Activated effector memory CD4-positive, alpha-beta T cell treated with anti-CD3 and anti-CD28 coated beads, Interleukin-2, amount 50 U/mL, for 16 hours (primary cell): ENCODE measurements around the gene DCBLD1.
A peak's percentile ranks its signal among the peaks of the same experiment; 100 is the strongest.

Experiments
- DNase-seq: peaks from one replicate; pipeline ENCODE4 v3.0.0-alpha.2; 2020

The DCBLD1 gene

DNA sequence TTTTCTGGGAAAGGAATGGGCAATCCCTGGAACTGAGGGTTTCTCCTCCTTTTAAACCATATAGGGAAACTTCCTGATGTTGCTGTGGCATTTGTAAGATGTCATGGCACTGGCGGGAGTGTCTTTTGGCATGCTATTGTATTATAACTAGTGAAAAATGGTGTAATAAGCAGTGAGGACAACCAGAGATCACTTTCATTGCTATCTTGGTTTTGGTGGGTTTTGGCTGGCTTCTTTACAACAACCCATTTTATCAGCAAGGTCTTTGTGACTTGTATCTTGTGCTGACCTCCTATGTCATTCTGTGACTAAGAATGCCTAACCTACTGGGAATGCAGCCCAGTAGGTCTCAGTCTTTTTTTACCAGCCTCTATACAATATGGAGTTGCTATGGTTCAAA, 9.1 kb upstream of the DCBLD1 start:
- DNase-seq: no peak

DNA sequence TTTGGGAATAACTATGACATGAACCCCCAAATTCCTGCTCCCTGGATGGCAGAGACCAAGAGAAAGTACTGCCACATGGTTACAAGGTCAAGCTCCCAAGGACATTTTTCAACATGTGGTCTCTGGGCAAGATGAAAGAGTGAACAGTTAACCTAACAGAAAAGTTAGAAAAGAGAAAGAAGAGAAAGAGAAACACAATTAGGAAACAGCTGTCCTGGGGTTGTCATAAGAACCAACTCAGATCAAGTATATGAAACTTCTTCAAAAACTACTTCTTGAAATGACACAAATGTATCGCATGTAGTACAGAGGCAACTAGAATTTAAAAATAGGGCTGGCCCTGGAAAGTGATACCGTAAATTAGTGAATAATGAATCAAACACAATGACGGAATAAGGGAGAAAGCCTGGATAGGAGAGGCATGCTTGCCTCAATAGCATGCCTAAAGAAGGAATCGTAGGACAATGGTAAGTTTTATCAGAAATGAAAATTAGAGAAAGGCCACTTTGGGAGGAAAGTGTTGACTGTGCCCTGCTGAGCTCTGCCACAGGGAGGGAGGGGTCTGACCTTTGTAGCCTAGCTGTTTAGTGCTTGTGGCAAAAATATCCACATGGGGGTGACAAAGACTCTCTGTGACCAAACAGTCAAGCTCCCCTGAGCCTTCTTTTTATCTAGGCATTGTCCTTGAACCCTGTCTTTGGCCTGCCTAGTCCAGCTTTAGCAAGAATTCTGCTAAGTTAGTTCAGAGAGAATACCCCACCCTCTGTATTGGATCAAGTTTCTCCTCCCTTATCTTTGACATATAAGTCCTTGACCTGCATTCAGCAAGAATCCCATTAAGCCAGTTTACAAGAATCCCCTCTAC, 4.3 kb upstream of the DCBLD1 start:
- DNase-seq: no peak

DNA sequence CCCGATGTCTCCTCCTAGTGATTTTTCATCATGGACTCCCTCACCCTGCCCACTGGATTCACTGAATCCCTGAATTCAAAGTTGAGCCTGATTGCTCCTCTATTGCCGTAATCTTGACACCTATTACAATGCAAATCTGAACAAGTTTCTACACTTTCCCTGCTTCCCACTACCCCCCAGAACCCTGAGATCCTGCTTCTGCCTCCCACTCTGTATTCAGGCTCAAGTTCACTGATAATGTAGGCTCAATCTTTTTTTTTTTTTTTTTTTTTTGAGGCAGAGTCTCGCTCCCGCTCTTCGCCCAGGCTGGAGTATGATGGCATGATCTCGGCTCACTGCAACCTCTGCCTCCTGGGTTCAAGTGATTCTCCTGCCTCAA, 3.6 kb upstream of the DCBLD1 start:
- DNase-seq: no peak

DNA sequence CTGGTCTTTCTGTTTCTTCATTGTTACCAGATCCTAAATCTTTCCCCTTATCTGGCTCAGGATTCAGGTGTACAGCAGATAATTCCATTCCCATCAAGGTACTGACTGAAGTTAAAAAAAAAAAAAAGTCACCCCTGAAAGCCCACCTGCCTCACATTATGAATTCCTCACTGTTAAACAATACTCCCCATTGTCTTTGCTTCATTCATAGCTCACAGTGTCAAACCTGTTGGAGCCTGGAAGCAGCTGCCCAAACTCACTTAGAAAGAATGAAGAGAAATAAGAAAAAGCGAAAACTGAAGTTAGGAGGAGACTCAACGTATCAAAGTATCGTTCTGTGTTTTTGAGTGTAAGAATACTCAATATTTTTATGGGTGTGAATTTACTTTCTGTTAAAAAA, 1.8 kb upstream of the DCBLD1 start:
- no peak for DNase-seq

DNA sequence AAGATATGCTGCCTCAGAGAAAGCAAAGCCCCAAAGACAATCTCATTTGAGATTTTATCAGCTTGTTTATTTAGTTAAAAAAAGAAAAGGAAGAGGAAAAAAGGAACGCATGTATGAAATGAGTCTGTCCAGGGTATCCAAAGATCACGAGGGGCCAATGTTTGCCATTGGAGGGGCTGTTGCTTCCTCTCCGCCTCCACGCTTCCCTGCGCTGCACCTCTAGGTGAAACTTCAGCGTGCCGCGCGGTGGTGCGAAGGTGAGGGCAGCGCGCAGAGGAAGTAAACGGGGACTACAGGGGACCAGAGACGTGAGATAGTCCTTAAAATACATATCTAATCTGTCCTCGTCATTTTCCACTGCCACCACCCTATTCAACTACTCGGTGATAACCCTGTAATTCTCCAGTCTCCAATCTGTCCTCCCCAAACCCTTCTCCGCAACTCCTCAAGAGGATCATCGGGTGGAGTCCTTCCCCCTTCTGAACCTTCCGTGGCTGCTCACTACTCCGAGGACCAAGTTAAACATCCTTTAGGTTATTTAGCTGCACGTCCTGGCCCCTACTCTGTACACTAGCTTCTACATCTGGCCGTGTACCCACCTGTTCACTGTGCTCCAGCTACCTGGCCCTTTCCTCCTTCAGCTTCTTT, 1.1 kb upstream of the DCBLD1 start:
- peak; percentile 67 for DNase-seq

DNA sequence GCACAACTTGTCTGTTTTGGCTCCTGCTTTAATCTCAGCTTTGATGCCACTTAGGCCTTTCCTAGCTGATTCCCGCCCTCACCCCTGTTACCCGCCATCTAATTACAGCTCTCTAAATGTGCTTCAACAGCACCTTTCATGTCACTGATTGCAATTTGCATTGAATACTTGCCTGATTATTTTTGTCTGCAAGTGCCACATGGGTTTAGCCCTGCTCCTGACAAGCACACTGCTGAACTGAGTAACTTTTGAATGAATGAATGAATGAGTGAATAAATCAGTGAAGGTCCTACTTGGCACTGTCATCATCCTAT, 591 bp upstream of the DCBLD1 start:
- no peak for DNase-seq

DNA sequence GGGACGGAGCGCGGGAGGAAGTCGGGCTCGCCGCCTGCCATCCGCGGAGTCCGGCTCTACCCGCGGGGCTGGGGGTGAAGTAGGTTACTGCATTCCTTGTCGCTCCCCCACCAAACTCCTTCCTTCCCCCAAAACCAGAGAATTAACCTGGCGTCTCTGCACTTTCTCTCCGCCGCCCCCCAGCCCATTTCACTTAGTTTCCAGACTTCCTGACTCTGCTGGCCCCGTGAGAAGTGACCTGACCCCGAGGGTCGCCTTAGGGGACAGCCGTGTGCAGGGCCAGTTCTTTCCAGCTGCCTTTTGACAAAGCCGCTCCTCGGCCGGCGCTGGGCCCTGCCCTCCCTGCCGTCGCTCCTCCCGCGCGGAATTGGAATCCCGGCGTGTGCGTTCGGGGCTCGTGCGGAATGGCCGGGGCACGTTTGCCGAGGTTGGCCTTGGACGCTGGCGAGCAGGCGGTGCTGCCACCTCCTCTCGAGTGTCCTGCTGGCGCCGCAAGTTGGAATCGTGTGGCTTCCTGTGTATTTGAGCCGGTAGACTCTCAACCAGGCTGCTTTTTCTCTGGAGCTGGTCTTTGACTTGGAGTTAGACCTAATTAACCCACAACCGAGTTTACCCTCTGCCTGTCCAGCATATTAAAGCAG, 650 bp downstream of the DCBLD1 start:
- DNase-seq: peak; percentile 66

DNA sequence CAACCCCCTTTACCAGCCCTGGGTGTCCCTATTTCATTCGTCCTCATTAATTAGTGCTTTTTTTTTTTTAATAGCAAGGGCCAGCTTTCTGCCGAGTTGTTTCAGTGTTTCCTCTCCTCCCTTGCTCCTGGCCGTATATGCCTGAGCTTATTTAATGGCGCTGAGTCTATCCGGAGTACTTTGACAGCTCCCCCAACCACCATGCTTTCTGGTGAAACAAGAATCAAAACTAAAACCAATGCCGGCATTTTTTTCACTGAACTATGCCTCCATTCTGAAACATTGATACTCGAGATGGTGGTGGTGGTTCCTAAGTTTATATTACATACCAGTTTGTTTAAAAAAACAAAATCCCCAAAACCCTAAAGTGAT, 1.2 kb downstream of the DCBLD1 start:
- DNase-seq: no peak

DNA sequence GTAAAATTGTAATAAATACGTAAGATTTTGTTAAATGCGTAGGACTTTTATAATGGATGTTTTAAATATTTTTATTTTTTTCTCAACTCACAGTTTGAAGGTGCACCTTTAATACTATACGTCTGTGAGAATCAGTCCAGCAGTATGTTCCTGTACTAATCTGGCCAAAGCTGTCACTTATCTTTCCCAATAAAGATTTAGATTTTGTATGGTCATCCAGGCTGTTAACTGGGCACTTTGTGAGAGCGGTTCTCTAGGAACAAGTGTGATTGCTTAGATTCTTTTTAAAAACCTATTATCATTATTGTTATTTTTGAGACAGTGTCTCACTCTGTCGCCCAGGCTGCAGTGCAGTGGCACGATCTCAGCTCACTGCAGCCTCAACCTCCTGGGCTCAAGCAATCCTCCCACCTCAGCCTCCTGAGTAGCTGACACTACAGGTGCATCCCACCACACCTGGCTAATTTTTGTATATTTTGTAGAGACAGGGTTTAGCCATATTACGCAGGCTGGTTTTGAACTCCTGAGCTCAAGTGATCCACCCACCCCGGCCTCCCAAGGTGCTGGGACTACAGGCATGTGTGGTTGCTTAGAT, 1.7 kb downstream of the DCBLD1 start:
- no peak for DNase-seq

DNA sequence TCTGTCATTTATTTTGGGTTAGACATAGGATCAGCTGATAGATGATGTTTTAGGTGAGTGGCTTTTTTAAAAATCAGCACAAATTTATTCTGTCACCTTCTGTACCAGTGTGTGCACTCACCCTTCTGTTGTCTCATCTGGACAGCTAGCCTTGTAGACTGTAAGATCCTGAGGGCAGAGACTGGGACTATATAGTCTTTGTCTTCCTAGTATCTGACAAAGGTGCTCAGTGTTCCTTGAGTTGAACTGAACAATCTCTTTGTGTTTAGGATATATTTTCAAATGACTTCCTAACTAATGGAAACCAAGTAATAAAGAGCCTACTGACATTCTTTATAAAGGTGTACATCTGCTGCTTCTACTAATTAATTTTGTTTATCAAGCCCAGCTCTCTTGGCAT, 3.0 kb downstream of the DCBLD1 start:
- no peak for DNase-seq

DNA sequence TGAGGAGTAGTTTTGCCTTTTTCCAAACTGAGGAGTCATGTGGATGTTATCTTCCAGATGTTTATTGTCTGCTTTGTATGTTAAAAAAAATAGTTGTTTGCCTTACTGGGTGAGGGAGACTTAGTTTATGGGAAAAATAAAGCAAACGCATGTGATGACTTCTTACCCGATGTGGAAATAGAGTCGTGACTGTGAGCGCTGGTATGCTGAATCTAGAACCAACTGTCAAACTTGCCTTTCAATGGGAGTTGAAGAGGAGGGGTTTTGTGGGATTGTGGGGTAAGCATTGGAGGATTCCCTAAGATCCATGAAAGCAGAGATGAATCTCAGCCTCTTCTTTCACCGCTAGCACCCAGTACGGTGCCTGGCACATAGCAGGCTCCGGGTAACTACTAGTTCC, 5.3 kb downstream of the DCBLD1 start:
- DNase-seq: no peak

DNA sequence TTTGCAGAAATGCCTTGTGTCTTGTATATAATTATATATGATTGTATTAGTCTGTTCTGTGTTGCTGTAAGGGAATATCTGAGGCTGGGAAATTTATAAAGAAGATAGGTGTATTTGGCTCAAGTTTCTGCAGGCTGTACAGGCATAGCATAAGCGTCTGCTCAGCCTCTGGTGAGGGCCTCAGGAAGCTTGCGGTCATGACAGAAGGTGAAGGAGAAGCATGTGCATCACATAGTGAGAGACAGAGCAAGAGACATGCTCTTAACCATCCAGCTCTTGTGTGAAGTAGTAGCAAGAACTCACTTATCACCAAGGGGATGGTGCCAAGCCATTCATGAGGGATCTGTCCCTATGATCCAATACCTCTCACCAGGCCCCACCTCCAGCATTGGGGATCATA, 6.5 kb downstream of the DCBLD1 start:
- no peak for DNase-seq

DNA sequence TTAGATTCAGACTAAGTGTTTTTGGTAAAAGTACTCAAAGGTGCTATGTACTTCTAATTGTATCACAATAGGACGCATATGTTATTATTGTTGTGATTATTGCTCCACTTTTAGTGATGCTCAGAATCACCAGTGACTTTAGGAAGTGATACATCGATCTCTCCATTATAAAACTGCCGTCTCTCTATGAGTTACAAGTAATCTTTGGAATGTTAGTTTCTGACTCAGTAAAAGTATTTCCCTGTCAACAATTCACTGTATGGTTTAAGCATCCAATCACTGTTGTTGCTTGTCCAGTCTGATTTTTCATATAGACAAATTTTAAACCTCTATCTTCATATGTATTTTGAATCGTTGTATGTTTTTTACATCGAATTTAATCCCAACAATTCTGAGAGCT, 9.4 kb downstream of the DCBLD1 start:
- DNase-seq: no peak

DNA sequence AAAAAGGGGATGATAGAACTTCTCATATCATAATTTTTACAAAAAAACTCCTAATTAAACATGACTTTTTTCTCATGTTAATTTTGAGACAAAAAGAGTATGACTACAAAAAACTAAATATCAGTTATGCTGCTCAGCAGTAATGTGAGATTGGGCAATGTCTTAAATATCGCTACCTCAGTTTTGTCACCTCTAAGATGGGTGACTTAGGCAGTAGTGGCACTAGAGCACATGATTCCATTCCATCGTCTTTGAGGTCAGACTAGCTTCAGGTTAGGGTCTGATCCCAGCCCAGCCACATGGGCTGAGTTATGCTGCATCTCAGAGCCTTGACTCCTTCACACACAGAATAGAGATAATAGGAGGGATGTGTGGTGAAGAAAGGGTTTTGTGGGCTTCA, 11.0 kb downstream of the DCBLD1 start:
- DNase-seq: no peak

DNA sequence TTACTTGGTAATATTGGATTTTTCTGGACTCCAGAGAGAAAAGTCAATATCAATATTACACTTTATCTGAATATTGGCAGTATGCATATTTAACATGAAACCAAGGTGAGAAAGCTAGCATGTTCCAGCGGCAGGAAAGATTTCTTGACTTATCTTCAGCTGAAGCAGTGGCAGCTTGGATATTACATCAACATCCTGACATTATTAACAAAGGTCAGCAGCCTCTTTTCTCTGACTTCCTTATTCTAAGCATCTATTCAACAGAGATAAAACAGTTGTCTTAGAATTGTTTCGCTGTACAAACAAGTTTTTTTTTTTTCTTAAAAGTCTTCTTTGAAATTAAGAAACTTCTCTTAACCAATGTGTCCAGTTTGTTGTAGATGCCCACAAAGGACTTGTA, 11.8 kb downstream of the DCBLD1 start:
- DNase-seq: no peak

DNA sequence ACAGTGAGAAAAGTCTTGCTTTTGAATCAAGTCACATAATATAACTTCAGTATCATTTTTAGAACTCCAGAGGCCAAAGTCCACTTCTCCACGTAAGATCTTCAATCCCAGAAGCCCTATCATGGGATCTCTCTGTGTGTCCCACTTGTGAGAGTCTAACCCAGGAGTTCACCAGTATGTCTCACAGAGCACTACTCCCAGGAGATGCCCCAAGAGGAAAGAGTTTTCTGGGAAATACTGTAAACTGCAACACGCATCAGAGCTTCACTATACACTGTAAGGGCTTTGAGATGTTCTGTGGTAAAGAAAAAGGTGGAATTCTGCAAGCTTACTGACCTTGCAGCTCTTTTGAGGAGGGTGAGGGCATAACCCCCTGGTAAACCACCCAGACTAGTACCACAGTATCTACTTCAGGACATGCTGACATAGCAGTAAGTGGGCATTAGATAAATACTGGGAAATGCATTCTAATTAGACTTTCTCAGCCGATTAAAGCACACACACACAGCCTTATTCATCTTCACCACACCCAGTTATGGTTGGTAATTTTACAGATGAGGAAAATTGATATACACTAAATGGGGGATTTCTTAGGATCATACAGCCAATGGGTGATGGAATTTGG, 12.3 kb downstream of the DCBLD1 start:
- no peak for DNase-seq

DNA sequence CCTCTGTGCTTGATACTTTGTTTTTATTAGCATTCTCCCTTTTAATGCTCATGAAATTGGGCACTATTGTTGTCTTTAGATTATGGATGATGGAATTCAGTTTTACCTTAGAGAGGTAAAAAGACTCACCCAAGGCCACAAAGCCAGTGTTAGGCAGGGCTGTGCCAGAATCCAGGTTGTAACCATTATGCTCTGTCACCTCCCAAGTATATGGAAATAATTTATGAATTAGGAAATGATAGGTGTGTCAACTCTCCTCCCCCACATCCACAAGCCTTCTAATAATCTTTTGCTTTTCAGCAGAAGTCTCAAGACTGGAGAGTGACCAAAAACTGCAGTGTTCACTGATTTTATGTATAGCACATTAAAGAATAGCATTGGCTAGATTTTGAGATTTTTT, 13.0 kb downstream of the DCBLD1 start:
- DNase-seq: no peak

DNA sequence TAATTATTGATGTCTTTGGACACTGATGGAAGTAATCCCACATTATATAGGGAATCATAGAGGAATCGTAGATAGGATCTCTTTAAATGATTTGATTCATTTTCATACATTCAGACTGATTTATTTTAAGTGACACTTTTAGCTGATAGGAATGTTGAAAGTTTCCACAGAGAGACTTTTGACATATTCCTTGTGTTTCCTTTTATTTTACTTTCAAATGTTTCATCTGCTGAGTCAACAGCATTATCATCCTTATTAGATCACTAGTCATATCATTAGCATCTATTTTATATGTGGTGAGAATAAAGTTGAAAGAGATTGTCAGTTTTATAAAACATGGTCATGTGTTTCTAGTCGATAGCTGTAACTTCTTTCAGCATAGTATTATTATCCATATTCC, 13.4 kb downstream of the DCBLD1 start:
- no peak for DNase-seq

DNA sequence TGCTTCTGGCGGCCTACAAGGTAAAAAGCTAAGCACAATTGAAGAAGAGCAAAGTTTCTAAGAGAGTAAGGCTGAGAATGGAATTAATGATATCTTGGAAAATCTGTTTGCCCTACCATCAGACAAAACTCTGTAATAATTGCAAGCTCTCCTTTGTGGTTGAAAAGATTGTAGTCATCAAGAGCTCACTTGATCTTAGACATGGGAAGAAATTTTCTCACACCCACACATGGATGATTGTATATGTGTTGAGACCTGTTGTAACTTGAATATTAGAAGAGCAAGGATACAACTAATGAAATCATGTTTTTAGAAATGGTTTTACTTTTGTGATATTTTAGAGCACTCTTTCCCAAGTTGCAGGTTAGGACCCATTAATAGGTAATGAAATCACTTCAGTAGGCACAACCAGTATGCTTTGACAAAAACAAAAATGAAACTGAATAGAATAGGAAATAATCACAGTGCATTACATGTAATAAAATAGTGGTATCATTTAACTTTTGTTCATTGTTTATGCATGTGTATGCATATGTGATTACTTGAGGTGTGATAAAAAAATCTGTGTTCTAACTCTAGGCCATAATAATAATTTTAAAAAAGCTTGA, 14.0 kb downstream of the DCBLD1 start:
- DNase-seq: no peak

DNA sequence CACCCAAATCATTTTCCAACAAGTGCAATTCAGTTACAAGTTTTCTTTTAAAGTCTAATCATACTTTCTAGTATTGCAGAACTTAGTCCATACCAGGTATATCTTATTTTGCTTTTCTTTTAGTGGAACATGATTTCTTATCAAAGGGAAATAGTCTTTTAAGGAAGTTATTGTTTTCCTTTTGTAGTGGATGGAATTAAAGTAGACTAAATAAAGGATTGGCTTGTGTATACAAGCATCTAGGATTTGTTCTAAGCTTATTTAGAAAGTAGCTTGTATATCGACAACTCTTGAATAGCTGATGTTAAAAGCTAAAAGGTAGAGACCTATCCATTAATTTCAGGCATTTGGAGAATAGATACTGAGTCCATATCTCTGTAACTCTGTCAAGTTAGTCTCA, 14.8 kb downstream of the DCBLD1 start:
- no peak for DNase-seq

DNA sequence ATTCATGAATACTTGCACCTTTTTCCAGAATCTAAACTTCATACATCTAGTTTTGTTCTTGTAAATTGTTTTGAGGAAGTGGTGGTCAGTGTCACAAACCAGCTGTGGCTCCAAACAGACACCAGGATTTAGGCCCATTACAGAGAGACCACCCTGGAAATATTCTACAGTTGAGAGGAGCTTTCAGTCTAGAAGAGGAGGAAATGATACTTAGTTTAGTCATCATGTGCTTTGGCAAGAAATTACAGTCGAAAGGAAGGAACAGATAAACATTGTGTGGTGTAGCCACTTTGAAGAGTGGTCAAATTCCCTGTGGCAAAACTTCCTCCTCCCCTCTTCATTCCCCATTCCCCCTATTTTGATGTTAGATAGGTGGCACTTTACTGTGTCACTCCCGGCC, 15.7 kb downstream of the DCBLD1 start:
- no peak for DNase-seq

DNA sequence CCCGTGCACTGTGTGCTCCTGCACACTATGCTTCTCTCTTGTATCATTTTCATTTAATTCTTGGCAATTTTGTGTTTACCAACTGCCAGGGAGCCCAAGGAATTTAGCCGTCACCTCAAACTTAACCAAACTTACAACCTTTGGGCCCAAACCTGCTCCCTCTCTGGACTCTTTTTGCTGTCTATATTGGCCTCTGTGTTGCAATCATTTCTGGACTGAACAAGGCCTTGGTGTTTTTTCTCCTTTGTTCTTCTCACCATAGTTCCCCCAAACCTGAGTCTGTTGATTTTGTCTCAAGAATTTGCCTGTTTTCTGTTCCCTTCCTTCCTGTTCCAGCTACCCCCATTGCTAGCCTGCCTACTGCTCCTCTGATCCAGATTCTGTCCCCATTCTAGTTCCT, 19.2 kb downstream of the DCBLD1 start:
- no peak for DNase-seq

DNA sequence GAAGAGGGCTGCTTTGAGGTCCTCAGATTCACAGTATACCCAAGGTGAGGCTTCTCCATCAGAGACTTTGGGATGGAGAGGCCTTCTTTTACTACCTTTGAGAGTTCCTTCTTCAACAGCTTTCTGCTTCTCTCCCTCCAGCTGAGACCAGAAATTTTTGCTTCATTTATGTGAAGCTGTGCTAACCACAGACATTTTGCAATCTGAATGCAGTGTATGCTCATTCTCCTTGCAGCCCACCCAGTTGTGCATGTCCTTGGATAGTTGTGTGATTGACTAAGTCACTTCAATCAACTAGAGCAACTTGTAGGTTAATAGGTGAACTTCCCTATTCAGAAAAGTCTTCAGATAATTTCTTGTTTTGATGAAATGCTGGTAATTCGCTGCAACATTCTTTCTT, 20.1 kb downstream of the DCBLD1 start:
- DNase-seq: no peak
